NOMO-1 treated with dmso at 0.1 percent for 144 hours (cell line): Measurements from ENCODE around the gene TRIM22.
"Not testable (repeated sequence)": the region's sequence is repeated elsewhere in the genome, so short reads cannot be mapped to it uniquely, and the experiment has no call there.

Source experiments
- DNase-seq: peaks from one replicate; lab custom pipeline; 2025; ENCODE audit not compliant: unreplicated experiment; lab: John Stamatoyannopoulos, UW

Gene TRIM22

GRCh38 chr11:5690736-5691135 lies 1.1 kb downstream of the TRIM22 start:
- no peak for DNase-seq

GRCh38 chr11:5691238-5691963 lies 1.8 kb downstream of the TRIM22 start:
- DNase-seq, result not testable (repeated sequence)

- peak; percentile 15 for DNase-seq
Measured at GRCh38 chr11:5691964-5692361, 2.4 kb downstream of the TRIM22 start.

DNA sequence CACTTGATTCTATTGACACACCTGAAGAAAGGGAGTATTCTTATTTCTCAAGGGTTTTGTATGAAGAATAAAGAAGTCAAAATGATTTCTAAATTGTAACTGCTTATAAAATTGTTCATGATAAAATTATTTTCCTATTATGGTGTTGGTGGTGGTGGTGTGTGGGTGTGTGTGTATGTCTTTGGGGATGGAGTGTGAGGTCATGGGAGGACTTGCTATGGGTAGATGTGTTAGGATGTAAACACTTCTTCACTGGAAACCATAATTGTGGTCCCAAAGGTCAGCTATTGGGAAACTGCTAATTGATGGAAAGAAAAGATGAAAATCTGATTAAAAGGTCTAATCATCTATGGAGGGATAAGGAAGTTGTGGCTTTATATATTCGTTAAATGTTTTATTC lies 5.1 kb downstream of the TRIM22 start:
- no peak for DNase-seq

- no peak for DNase-seq
Measured at GRCh38 chr11:5695580-5695979, 6.0 kb downstream of the TRIM22 start.

DNA sequence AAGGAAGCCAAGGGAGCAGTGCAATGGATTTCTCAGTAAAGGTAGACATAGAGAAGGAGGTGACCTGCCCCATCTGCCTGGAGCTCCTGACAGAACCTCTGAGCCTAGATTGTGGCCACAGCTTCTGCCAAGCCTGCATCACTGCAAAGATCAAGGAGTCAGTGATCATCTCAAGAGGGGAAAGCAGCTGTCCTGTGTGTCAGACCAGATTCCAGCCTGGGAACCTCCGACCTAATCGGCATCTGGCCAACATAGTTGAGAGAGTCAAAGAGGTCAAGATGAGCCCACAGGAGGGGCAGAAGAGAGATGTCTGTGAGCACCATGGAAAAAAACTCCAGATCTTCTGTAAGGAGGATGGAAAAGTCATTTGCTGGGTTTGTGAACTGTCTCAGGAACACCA lies 6.6 kb downstream of the TRIM22 start:
- DNase-seq, result no peak

DNA sequence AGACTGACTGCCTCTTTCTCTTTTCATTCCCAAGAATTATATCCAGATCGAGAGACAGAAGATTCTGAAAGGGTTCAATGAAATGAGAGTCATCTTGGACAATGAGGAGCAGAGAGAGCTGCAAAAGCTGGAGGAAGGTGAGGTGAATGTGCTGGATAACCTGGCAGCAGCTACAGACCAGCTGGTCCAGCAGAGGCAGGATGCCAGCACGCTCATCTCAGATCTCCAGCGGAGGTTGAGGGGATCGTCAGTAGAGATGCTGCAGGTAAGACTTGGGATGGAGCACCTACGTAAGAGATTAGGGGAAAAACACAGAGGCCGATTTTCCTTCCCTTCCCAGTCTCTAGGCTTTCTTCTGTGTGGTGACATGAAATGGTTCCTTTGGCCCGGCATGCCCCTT lies 8.7 kb downstream of the TRIM22 start:
- no peak for DNase-seq

- peak; percentile 16 for DNase-seq
Measured at GRCh38 chr11:5700421-5701054, 10.9 kb downstream of the TRIM22 start.

DNA sequence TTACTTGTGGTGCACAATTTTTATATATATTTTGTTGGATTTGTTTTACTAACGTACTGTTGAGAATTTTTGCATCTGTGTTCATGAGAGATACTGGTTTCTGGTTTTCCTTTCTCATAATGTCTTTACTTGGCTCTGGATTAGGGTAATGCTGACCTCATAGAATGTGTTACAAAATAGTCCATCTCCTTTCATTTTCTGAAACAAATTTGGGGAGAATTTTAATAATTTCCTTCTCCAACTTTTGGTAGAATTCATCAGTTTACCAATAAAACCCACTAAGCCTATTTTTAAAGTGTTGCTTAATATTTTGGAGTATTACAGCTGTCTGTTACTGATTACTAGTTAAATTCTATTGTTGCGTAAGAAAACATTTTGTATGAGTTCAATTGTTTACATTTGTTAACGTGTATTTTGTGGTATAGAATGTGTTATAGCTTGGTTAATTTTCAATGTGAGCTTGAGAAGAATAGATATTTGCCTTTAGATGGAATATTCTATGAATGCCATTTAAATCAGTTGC lies 11.5 kb downstream of the TRIM22 start:
- no peak for DNase-seq

DNA sequence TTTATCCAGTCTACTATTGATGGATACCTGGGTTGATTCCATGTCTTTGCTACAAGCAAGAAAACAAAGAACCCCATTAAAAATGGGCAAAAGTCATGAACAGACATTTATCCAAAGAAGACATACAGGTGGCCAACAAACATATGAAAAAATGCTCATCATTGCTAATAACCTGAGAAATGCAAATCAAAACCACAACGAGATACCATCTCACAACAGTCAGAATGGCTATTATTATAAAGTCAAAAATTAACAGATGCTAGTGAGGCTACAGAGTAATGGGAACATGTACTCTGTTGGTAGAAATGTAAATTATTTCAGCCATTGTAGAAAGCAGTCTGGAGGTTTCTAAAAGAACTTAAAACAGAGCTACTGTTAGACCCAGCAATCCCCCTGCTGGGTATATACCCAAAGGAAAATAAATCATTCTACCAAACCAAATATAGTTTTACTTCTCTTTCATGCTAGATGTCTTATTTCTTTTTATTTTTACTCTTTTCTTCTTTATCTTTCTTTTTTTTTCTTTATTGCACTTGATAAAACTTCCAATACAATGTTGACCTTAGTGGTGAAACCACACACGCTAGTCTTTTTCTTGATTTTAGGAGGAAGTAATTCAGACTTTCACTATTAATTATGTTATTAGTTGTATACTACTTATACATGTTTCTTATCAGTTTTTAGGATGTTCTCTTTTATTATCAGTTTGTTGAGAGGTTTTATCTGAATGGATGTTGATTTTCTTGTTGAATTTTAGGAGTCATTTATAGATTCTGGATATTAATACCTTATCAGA lies 14.3 kb downstream of the TRIM22 start:
- no peak for DNase-seq

DNA sequence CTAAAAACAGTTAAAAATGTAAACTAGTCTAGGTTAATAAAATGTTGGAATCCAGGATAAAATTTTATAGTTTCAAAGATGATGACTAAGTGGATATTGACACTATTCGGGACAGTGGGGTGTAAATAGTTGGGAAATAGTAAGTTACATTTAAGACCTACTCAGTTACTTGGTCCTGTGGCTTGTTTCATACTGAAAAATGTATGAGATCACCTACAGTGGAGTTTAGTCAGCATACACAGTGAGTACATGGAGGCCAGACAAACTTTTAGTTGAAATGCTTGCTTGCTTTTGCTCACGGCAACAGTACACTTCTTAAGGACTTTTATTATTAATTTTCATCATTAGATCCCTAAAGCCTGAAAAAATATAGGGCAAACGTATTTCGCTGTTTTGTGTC lies 16.1 kb downstream of the TRIM22 start:
- no peak for DNase-seq

GRCh38 chr11:5712507-5712906 lies 22.9 kb downstream of the TRIM22 start:
- no peak for DNase-seq

DNA sequence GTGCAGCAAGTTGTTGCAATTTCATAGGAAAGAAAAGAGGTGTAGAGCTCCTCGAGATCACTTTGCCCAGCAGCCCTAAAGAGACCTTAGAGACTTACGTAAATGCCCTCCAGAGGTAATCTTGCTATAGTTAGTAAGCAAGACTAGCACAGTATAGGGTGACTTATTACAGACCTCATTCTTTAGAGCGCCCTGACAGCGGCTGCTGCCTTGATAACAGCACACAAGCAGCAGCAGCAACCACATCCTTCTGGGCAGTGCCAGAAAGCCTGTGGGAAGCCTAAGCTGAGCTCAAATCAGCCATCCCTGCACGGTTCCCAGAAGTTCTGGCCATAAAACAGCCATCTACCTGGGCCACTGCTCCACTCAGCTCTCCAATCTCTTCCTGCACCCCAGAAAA lies 24.1 kb downstream of the TRIM22 start:
- DNase-seq, result no peak

- not testable (repeated sequence) for DNase-seq
Measured at GRCh38 chr11:5716518-5716917, 26.9 kb downstream of the TRIM22 start.

DNA sequence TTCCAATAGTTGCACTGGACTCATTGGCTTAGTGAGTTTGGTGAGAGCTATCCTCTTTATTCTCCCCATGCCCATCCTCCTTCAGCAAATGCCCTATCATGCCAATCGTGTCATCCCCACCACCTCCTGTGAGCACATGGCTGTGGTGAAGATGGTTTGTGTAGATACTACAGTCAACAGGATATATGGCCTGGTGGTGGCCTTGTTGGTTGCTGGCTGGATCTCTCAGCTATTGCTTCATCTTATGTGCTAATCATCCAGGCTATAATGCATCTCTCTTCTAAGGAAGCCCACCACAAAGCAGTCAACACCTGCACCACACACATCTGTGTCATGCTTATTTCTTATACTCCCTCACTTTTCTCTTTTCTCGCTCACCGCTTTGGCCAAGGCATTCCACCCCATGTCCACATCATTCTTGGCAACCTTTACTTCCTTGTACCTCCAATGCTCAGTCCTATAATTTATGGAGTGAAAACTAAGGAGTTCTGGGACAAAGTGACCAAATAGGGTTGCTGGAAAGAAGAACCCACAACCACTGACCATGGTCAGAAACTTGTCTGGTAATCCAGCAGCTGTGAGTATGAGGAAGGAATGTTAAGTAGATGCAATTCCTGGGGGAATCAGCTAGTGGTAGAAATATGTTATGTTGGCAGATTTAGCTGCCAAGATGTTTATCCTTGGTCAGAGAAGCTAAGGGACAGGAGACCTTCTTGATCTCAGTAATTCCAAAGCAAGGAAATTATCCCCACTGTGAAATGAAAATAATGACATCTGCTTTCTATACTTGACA lies 30.3 kb downstream of the TRIM22 start:
- DNase-seq, result no peak

GRCh38 chr11:5722622-5723021 lies 33.0 kb downstream of the TRIM22 start:
- no peak for DNase-seq

DNA sequence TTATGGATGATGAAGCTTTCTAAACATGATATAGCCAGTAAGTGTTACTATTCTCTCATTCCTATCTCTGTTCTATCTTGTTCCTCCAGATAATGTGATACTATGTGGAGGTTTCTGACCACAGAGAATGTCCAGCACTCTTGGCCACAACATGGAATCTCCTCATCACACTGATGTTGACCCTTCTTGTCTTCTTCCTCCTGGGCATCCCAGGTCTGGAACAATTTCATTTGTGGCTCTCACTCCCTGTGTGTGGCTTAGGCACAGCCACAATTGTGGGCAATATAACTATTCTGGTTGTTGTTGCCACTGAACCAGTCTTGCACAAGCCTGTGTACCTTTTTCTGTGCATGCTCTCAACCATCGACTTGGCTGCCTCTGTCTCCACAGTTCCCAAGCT lies 36.8 kb downstream of the TRIM22 start:
- no peak for DNase-seq

- no peak for DNase-seq
Measured at GRCh38 chr11:5727691-5728090, 38.1 kb downstream of the TRIM22 start.

DNA sequence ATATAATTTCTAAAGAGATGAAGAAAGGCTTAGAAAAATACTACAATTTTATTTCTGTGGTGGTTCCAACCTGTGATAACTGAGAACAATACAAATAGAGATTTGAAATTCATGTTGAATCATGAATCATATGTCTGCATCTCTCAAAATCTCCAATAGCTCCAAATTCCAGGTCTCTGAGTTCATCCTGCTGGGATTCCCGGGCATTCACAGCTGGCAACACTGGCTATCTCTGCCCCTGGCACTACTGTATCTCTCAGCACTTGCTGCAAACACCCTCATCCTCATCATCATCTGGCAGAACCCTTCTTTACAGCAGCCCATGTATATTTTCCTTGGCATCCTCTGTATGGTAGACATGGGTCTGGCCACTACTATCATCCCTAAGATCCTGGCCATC lies 46.8 kb downstream of the TRIM22 start, which contains the start of gene OR56B1:
OR56B1 (plus strand) TSS at position 53 of the 400 bp plus-strand sequence; CDS start at position 122, 69 bp downstream.
- no peak for DNase-seq

GRCh38 chr11:5737091-5737490 lies 47.5 kb downstream of the TRIM22 start:
- no peak for DNase-seq
